SH-SY5Y (cell line): ENCODE data around the gene BCL6B.

Experiments used
- GATA2 ChIP-seq: IDR thresholded peaks from 2 replicates; pipeline ENCODE4 v1.6.1; 2011; ENCODE audit warnings: mild to moderate bottlenecking, low read depth, low read length
- GATA3 ChIP-seq: IDR thresholded peaks from 2 replicates; pipeline ENCODE4 v1.6.1; 2011; ENCODE audit warnings: low read depth, mild to moderate bottlenecking, low read length, moderate library complexity

Gene BCL6B

DNA sequence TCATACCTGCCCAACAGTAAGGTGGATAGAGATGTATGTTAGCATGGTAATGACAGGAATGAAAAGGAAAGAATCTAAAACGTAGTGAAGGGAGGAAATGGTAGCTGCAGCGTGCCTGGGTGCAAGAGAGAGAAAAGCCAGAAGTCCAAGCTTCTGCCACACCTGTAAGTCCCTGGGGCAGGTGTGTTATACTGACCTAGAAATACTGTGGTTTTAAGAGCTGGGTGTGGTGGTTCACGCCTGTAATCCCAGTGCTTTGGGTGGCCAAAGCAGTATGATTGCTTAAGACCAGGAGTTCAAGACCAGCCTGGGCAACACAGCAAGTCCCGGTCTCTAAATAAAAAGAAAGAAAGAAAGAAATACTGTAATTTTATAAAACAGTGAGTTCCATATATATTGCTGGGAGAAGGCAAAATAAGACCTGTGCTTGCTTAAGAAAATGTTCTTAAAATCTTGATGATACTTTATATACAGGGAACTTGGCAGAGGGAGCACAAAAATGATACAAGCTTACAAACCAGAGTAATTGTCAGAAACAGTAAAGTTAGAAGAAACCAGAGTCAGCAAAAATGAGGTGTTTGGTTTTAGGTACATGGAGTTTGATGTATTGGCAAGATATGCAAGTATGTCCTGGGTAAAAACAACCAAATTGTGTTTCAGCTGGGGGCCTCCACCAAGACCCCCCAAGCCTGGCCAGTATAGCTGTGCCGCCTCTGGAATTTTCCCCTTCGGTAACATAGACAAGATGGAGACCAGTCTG is 20.4 kb upstream of the BCL6B start:
- TF ChIP-seq GATA2 (no peak), GATA3 (no peak)

DNA sequence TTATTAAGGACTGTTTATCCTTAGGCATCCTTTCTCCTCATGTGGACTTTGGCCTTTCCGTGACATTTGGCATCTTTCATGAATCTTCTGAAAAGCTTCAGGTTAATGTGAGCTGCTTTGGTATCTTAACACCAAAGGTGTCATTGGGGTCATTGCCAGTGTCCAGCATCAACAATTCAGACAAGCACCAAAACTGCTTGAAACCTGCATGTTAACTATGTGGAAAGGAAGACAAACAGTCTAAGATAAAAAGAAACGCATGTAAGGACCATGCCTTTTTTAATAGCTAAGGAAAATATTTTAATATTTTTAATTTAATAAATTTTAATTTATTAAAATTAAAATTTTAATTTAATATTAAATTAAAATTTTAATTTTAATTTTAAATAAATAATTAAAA is 19.1 kb upstream of the BCL6B start:
- TF ChIP-seq GATA3 (no peak), GATA2 (no peak)

DNA sequence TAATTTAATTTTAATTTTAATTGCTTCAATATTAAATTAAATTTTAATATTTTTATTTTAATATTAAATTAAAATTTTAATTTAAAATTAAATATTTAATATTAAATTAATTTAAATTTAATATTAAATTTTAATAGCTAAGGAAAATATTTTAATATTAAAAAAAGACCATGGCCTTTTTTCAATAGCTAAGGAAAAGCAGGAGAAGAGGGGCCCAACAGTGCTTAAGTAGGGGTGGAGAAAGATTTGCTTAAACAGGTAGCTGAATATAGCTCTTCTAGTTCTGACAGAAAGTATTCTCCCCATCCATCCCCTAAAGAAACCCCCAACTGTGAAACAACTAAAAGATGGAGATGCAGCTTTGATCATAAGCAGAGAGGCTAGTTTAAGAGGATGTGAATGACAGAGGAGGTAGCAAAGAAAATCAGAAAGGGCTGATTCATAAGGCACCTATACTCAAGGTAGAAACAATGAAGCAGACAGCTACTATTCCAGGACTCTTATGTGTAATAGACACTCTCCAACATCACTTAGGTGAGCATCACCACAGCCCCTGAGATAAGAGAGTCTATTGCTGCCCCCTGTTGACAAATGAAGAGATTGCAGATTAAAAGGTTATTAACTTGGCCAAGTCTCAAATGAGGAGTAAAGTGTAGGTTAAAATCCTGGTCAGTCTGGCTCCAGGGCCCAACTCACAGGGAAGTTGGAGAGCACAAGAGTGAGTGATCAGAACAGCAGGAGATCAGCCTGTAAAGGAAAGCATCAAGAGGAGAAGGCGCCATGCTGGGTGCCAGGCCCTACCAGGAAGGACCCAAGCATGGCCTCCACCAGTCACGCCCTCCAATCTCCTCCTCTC is 18.2 kb upstream of the BCL6B start:
- TF ChIP-seq GATA2, result no peak
- TF ChIP-seq GATA3, result no peak

DNA sequence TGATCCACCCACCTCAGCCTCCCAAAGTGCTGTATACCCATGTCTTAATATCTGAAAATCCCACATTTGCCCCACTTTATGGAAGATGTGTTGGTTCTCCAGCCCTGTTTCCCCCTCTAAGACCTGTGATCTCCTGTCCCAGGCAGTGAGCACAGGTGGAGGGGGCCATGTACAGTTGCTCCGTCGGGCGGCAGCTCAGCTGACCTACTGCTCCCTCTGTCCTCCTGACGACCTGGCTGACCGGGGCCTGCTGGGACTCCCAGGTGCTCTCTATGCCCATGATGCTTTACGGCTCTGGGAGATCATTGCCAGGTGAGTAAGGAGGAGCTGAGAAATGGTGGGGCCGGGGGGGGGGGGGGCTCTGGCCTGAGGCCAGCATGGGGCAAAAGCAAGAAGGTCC is 17.1 kb upstream of the BCL6B start:
- TF ChIP-seq GATA2 (no peak), GATA3 (no peak)

DNA sequence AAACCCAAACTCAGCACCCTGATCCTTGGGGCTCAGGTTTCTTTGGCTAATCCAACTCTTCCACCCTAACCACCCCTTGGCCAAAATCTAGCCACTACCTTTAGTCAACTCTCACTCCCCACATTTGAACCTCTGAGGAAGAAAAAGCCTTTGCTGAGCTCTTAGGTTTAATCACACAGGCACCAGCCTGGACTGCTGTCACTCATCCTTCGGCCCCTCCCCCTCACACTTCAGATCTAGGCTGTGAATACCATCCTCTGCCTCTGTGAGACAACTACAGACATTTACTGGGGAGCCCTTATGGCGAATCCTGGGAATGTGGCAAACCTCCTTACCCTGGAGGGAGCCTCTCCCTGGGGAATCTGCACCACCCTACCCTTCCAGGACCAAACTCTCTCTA is 15.7 kb upstream of the BCL6B start:
- TF ChIP-seq GATA2, result no peak

DNA sequence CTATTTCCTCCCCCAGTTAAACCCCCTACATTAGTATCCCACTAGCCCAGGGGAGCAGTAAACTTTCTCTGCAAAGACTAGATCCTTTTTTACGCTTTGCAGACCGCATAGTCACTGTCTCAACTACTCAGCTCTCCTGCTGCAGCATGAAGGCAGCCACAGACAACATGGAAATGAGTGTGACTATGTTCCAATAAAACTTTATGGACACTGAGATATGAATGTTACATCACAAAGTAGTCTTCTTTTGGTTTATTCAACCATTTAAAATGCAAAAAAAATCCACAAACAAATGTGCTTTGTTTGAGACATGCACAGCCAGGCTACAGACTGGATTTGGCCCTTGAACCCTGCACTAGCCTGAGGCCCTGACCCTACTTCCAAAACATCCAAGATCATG is 12.3 kb upstream of the BCL6B start:
- TF ChIP-seq GATA2, result no peak
- TF ChIP-seq GATA3, result no peak

DNA sequence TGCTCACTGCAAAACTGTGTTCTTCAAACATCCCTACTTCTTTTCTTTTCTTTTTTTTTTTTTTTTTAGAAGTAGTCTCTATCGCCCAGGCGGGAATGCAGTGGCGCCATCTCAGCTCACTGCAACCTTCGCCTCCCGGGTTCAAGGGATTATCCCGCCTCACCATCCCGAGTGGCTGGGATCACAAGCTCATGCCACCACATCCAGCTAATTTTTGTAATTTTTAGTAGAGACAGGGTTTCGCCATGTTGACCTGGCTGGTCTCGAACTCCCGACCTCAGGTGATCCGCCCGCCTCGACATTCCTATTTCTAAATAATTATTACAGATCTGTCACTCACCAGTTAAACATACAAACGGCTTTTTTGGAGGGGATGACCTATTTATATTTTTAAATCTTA is 11.4 kb upstream of the BCL6B start:
- TF ChIP-seq GATA3 (no peak), GATA2 (no peak)

DNA sequence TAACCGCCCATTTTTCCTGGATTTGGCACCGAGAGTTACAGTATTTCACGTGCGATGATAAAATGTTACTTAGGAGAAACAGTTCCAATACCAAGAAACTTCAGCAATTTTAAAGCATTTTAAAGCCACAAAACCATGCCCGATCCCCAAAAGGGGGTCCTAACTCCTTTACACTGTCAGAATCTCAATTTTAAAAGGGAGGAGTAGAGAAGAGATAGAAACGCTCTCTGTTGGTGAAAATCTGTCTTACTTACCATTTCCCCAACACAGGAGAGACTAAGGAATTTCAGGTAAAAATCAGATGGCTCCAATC is 11.0 kb upstream of the BCL6B start:
- no peak for TF ChIP-seq GATA2
- TF ChIP-seq GATA3, result no peak

DNA sequence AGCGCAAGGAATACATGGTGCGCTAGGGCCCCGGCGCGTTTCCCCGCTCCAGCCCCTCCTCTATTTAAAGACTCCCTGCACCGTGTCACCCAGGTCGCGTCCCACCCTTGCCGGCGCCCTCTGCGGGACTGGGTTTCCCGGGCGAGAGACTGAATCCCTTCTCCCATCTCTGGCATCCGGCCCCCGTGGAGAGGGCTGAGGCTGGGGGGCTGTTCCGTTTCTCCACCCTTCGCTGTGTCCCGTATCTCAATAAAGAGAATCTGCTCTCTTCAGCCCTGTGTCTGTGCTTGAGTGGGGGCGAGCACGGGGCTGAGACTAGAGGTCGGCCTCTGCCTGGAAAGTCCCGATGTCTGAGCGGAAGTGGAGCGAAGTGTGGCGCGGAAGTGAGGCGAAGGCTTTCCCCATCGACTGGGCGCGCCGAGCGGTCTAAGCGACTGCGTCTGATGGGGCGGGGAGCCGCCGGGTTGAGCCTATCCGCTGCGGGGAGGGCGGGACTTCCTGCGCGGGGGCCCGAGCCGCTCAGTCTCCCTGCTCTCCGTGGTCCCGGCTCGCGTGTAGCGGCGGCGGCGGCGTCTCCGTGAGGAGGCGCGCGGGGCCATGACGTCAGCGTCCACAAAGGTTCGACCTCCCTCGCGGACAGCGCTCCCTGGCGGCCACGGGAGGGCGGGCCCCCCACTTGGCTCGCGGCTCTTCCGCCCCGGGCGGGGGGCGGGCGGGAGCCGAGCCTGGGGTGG is 8.4 kb upstream of the BCL6B start:
- no peak for TF ChIP-seq GATA2
- no peak for TF ChIP-seq GATA3

DNA sequence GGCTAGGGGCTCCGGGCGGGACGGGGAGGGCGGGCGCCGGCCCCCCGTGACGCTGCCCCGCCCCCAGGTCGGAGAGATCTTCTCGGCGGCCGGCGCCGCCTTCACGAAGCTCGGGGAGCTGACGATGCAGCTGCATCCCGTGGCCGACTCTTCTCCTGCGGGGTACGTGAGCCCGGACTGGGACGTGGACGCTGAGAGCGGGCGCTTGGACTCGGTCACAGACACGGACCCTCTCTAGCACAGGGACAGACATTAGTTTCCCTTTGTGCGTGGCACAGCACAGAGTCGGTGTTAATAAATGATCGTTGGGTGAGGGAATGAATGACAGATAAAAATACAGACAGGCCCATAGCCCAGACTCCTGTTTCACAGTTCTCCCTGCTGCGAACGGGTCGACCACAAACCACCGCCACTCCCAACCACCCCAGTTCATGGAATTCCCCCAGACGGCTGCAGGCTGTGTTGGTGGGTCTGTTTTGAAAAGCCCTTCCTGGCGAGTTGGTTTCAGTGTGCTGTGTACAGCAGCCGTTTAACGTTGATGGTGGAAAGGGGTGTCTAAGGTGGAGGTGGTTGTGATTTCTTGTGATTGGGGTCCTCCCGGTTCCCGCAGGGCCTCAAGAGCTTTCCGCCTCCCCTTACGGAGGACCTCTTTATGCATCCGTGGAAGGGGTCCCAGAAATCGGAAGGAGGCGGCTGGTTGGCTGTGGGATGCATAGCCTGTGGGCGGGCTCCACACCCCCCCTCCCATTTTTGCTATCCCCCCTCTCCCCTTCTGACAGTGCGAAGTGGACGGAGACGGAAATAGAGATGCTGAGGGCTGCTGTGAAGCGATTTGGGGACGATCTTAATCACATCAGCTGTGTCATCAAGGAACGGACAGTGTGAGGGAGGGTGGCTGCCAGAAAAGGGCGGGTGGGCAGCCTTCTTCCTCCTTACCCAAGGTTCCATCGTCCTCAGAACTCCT is 7.6 kb upstream of the BCL6B start:
- TF ChIP-seq GATA3, result no peak
- no peak for TF ChIP-seq GATA2

DNA sequence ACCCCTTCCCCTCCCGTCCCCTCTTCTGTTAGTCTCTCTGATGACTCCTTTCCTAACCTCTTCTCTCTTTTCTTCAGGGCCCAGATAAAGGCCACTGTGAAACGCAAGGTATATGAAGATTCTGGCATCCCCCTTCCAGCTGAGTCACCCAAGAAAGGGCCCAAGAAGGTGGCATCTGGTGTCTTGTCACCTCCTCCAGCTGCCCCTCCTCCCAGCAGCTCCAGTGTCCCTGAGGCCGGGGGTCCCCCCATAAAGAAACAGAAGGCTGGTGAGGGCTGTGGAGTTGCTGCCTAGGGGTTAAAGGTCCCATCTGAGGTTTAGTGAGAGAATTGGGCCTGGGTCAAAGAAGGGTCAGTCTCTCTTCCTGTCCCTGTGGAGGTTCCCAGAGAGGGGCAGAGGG is 6.4 kb upstream of the BCL6B start:
- no peak for TF ChIP-seq GATA3
- no peak for TF ChIP-seq GATA2

DNA sequence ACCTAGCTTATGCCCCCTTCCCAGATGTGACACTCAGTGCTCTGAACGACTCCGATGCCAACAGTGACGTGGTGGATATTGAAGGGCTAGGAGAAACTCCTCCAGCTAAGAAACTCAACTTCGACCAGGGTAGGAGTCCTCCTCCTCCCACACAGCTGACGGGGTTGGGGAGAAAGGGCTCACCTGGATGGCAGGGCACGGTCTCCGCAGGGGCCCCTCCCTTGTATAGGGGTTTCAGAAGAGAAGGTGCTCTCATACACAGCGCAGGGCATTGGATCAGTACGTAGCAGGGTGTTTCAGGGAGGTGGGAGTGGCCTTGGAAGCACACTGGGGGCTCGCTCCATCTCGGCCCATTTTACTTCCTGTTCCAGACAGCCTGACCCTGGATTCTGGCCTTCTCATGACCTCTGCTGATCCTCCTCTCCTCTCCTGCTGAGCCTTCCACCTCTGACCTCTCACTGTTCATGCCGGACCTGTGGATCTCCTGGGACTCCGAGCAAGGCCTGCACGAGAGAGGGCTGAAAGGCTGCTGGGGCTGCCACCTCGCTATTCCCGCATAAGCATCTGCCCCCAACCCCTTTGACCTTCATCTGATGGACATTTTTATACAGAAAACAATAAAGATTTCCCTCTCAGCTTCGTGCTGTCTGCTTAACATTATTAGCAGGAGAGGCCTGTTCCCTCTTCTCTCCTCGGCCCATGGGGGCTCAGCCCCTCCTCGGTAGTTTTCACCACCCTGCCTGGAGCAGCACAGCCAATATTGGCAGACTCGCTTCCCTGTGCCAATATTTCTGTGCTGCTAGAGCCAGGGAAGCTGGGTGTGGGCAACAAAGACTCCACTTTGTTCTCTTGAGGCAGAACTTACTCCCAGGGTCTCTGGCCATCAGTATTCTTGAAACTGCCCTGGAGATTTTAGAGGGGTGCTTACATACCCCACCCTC is 5.7 kb upstream of the BCL6B start:
- TF ChIP-seq GATA2, result no peak
- TF ChIP-seq GATA3, result no peak

DNA sequence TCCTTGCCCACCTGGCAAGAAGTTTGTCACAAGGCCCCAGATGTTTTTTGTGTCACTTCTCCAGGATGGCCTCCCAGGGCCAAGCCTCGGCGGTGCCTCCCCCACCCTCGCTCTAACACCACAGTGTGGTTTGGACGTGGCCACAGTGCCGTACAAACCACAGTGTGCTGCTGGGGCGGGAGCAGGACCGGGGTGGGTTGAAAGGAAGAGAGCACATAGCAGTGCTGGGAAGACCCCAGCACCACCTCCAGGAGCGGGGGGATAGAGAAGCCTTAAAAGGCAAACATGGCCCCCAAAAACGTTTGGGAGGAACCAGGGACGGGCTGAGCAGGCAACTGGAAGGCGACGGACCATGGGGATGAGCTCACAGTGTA is 5.0 kb upstream of the BCL6B start:
- TF ChIP-seq GATA3, result no peak
- no peak for TF ChIP-seq GATA2
